Parathyroid adenoma (tissue), 2 donors: ENCODE measurements around the gene PDCD4.

Experiments
- H2AFZ ChIP-seq: fragments of 300-600 bp; sonication (generic); one replicate; pipeline ENCODE4 v1.7.0; 2017; ENCODE audit warnings: antibody characterized with exemption, mild to moderate bottlenecking
- H3K27ac ChIP-seq: fragments of 300-600 bp; sonication (generic); one replicate; pipeline ENCODE4 v1.7.0; 2017
- H3K27me3 ChIP-seq: fragments of 300-600 bp; sonication (generic); one replicate; pipeline ENCODE4 v1.7.0; 2017; ENCODE audit warnings: low read length; ENCODE audit not compliant: control insufficient read depth, insufficient read depth
- H3K36me3 ChIP-seq: fragments of 300-600 bp; sonication (generic); one replicate; pipeline ENCODE4 v1.7.0; 2017; ENCODE audit warnings: low read length; ENCODE audit not compliant: control insufficient read depth, insufficient read depth
- H3K4me1 ChIP-seq: fragments of 300-600 bp; sonication (generic); one replicate; pipeline ENCODE4 v1.7.0; 2017; ENCODE audit warnings: control low read depth
- H3K4me2 ChIP-seq: fragments of 300-600 bp; sonication (generic); one replicate; pipeline ENCODE4 v1.7.0; 2017; ENCODE audit warnings: low read length
- H3K4me3 ChIP-seq: fragments of 300-600 bp; sonication (generic); one replicate; pipeline ENCODE4 v1.7.0; 2017; ENCODE audit warnings: low read depth, low read length
- H3K79me2 ChIP-seq: fragments of 300-600 bp; sonication (generic); one replicate; pipeline ENCODE4 v1.7.0; 2017; ENCODE audit warnings: control low read depth
- H3K9ac ChIP-seq: fragments of 300-600 bp; sonication (generic); one replicate; pipeline ENCODE4 v1.7.0; 2017; ENCODE audit warnings: mild to moderate bottlenecking
- H3K9me3 ChIP-seq: fragments of 300-600 bp; sonication (generic); one replicate; pipeline ENCODE4 v1.7.0; 2017; ENCODE audit warnings: low read length; ENCODE audit not compliant: control insufficient read depth
- CTCF ChIP-seq: fragments of 300-600 bp; sonication (generic); IDR thresholded peaks from one replicate; pipeline ENCODE4 v1.7.0; 2017; ENCODE audit warnings: antibody characterized with exemption, mild to moderate bottlenecking
- donor health status: primary hyperparathyroidism.

PDCD4 gene

DNA sequence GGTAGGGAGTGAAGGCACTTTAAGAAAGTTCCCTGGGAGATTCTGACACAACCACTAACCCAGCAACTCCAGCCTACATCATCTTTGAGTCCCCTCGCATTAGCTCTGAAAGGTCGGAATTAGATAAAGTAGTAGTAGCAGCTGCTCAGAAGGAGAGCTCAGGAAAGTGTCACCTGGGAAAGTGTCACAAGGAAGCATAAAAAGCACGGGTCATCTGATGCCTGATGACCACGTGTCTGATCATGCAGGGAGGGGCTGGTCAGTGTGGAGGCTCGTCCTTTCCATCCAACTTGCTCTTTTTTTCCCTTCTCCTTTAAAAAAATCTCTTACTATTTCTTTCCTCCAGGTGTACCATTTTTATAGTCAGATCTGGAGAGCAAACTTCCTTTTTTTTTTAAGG, 47.1 kb upstream of the PDCD4 start:
- Histone ChIP-seq H3K79me2 (no peaks in the 10 kb centered on the region), H3K4me1 (peaks cover 73% of the 10 kb centered on the region), H3K9ac (no peak overlapping the region), H3K36me3 (no peaks in the 10 kb centered on the region), H3K4me3 (peak overlapping the region; percentile 49), H3K27ac (peak overlapping the region; percentile 96), H3K4me2 (peak overlapping the region; percentile 70), H3K27me3 (no peaks in the 10 kb centered on the region), H2AFZ (no peak overlapping the region), H3K9me3 (no peaks in the 10 kb centered on the region)
- TF ChIP-seq CTCF, result no peak

- H3K79me2 ChIP-seq, result no peaks in the 10 kb centered on the region
- H3K4me3 ChIP-seq, result no peak overlapping the region
- peak overlapping the region; percentile 96 for H3K27ac ChIP-seq
- H3K4me2 ChIP-seq, result peak overlapping the region; percentile 70
- H3K9ac ChIP-seq, result no peak overlapping the region
- no peak for TF ChIP-seq CTCF
- no peaks in the 10 kb centered on the region for H3K36me3 ChIP-seq
- no peaks in the 10 kb centered on the region for H3K9me3 ChIP-seq
- no peaks in the 10 kb centered on the region for H3K27me3 ChIP-seq
- H2AFZ ChIP-seq, result peak overlapping the region; percentile 5
- peaks cover 72% of the 10 kb centered on the region for H3K4me1 ChIP-seq
Observed at GRCh38 chr10:110825508-110825907, 46.2 kb upstream of the PDCD4 start.

DNA sequence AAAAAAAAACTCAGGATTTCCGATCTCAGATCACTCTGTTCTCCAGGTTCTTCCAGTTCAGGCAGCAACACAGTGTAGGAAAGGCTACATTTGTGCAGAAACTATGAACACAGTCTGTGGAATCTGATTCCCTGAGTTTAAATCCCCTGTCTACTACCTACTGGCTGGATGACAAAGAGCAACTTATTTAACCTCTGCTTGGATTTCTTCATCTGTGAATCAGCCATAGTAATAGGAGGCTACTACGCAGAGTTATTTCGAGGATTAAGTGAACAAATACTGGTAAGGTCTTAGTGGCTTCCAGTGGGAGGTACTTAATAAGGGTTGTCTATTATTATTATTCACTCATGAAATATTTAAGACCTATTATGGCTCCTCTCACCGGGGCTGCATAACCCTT, 44.3 kb upstream of the PDCD4 start:
- Histone ChIP-seq H3K9ac (no peak overlapping the region), H3K9me3 (no peaks in the 10 kb centered on the region), H3K4me2 (no peak overlapping the region), H3K4me1 (peaks cover 55% of the 10 kb centered on the region), H3K27me3 (no peaks in the 10 kb centered on the region), H2AFZ (peak overlapping the region; percentile 61), H3K79me2 (no peaks in the 10 kb centered on the region), H3K36me3 (no peaks in the 10 kb centered on the region), H3K27ac (peak overlapping the region; percentile 96), H3K4me3 (no peak overlapping the region)
- no peak for TF ChIP-seq CTCF

- no peak for TF ChIP-seq CTCF
- Histone ChIP-seq H2AFZ (peak overlapping the region; percentile 61), H3K27me3 (no peaks in the 10 kb centered on the region), H3K36me3 (no peaks in the 10 kb centered on the region), H3K9me3 (no peaks in the 10 kb centered on the region), H3K79me2 (no peaks in the 10 kb centered on the region), H3K9ac (no peak overlapping the region), H3K27ac (peak overlapping the region; percentile 96), H3K4me1 (peaks cover 57% of the 10 kb centered on the region), H3K4me2 (no peak overlapping the region), H3K4me3 (no peak overlapping the region)
Observed at GRCh38 chr10:110827875-110828274, 43.9 kb upstream of the PDCD4 start.

DNA sequence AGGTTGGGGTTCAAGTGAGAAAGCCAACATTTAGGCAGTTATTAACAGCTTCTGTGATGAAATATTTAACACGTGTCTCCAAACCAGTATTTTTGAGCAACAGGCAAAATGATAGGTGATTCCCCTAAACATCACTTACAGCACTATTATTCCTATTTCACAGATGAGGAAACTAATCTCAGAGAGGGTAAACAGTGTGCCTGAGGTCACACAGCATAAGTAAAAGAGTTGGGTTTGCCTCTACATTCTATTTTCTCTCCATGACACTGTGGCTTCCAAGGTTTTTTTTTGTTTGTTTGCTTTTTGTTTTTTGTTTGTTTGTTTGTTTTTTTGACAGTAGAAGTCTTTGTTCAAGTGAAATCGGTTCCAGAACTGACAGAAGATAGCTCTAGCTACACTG, 43.2 kb upstream of the PDCD4 start:
- Histone ChIP-seq H3K4me3 (no peak overlapping the region), H3K27ac (peak overlapping the region; percentile 96), H3K9me3 (no peaks in the 10 kb centered on the region), H3K79me2 (no peaks in the 10 kb centered on the region), H3K9ac (no peak overlapping the region), H3K4me2 (no peak overlapping the region), H2AFZ (peak overlapping the region; percentile 61), H3K36me3 (no peaks in the 10 kb centered on the region), H3K4me1 (peaks cover 60% of the 10 kb centered on the region), H3K27me3 (no peaks in the 10 kb centered on the region)
- TF ChIP-seq CTCF, result no peak
